Omental fat pad (tissue), 4 donors: ENCODE measurements around the gene GGTA1. TPM values are rescaled to one million over a fixed set of nuclear protein-coding genes. Genes with fewer than 3 reads are reported as not detected.

Source experiments
- ATAC-seq: fragments of 150-250 bp; one replicate; pipeline ENCODE4 v1.9.1; 2016; ENCODE audit warnings: mild to moderate bottlenecking, moderate library complexity; ENCODE audit not compliant: low FRiP score
- DNase-seq: peaks from one replicate; pipeline ENCODE4 v3.0.0-alpha.2; 2019; ENCODE audit warnings: low spot score
- CTCF ChIP-seq, 3 donors: fragments of 450-650 bp; IDR thresholded peaks; one replicate each; pipeline ENCODE4 v1.5.1; 2016 to 2017; ENCODE audit warnings: antibody characterized with exemption in 3 of 3, mild to moderate bottlenecking in 3 of 3, moderate library complexity in 2 of 3
- total RNA-seq, 4 donors: library from RNA; depleted of rRNA; stranded (reverse); fragments of >200 nt; gene quantifications; one replicate each; pipeline ENCODE4 v1.1.0, GENCODE V29; 2016

Gene GGTA1
- total RNA-seq, 4 donors from 2014 or later: 9.1 to 28.5 (median 19.8) TPM

- TF ChIP-seq CTCF (IDR thresholded peaks at IDR 0.05): no peak
- DNase-seq (no peak), ATAC-seq (no peak)
Observed at GRCh38 chr9:121489344-121489743, 10.3 kb downstream of the GGTA1 start.

- TF ChIP-seq CTCF (IDR thresholded peaks at IDR 0.05): no peak
- ATAC-seq: no peak
- DNase-seq: no peak
Observed at GRCh38 chr9:121486043-121486442, 13.6 kb downstream of the GGTA1 start.

- ATAC-seq (peak; percentile 28), DNase-seq (no peak)
- no peak for TF ChIP-seq CTCF (IDR thresholded peaks at IDR 0.05)
Observed at GRCh38 chr9:121485623-121486022, 14.0 kb downstream of the GGTA1 start.

GRCh38 chr9:121484651-121485446, 14.8 kb downstream of the GGTA1 start:
- TF ChIP-seq CTCF (IDR thresholded peaks at IDR 0.05): no peak
- DNase-seq: no peak
- no peak for ATAC-seq

- no peak for DNase-seq
- no peak for TF ChIP-seq CTCF (IDR thresholded peaks at IDR 0.05)
- ATAC-seq: no peak
Observed at GRCh38 chr9:121483473-121484031, 16.1 kb downstream of the GGTA1 start.

- no peak for ATAC-seq
- no peak for TF ChIP-seq CTCF (IDR thresholded peaks at IDR 0.05)
Observed at GRCh38 chr9:121483049-121483448, 16.6 kb downstream of the GGTA1 start.

More at GRCh38 chr9:121483049-121483448, 16.6 kb downstream of the GGTA1 start:
- no peak for DNase-seq
